ENCODE data around the gene KCTD17. TPM values are rescaled to one million over a fixed set of nuclear protein-coding genes. Genes with fewer than 3 reads are reported as not detected.

Gene KCTD17
- total RNA-seq, 1 donor from 2014 or later: 51.1 TPM

DNA sequence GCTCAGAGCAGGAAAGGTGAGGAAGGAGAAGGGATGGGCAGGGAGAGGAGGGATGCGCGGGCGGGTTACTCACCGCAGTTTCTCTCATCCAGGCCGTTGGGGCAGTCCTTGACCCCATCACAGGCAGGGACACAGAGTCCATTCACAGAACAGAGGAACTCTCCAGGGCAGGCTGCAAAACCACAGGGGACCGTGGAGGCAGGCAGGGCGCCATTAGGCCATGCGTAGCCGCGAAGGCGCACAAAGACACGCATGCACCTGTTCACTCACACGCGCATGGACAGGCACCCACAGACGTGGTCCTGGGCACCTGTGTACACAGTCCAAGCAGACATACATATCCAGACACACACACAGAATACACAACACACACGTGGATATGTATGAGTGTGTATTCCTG lies 23.0 kb downstream of the KCTD17 start:
- intact Hi-C loops (cut with micrococcal nuclease): no loop called here

DNA sequence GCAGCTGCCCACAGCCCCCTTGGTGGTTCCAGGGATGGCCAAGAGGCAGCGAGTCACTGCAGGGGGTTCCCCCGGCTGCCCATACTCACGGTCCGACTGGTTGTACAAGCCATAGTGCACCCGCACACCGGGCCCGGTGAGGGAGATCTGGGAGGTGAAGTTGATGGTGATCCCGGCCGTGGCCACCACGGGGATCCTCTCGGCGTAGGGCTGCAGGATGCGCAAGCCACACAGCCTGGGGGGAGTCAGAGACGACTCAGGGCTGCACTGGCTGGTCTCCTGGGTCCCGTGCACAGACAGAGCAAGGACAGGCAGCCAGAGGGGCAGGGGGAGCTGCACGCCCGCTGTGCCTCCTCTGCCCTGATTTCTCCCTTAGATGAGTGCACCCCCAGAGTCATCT lies 23.5 kb downstream of the KCTD17 start:
- intact Hi-C loops (cut with micrococcal nuclease): no loop called here

GRCh38 chr22:37075822-37076433 lies 24.4 kb downstream of the KCTD17 start:
- intact Hi-C loops (cut with micrococcal nuclease): no loop called here

GRCh38 chr22:37077802-37078448 lies 26.4 kb downstream of the KCTD17 start:
- intact Hi-C loops (cut with micrococcal nuclease): loop anchor here (1.0 kb wide), 4 partner anchors 84 to 141 kb away; no protein-coding TSS in a partner anchor

- intact Hi-C loops (cut with micrococcal nuclease): loop anchor here (1.0 kb wide), 7 partner anchors 28 to 378 kb away; partner anchors contain the start of genes IFT27, IL2RB and KCTD17
Measured at GRCh38 chr22:37079158-37079557, 27.6 kb downstream of the KCTD17 start.

DNA sequence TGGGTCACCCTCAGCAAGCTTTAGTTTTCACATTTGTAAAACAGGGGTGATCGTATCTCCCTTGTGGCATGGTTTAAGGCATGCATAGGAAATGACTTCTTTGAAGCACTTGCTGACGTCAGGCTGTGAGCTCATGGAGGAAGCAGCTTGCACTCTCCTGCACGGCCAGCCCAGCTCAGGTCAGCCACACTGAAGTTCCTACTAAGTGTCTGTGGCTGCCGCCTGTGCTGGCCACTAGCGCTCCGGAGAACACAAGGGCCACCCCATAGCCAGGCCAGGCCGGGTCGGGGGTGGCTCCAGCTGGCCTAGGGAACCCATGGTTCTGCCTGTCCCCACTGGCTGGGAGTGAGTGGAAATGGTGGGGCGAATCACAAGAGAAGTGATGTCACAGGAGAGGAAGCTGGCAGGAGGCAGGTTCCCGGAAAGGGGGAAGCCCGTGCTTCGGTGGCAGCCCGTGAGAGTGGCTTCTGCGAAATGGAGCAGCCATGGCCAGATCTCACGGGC lies 28.2 kb downstream of the KCTD17 start:
- intact Hi-C loops (cut with micrococcal nuclease): loop anchor here (1.0 kb wide), 8 partner anchors 28 to 405 kb away; partner anchors contain the start of genes IFT27, IL2RB and KCTD17

DNA sequence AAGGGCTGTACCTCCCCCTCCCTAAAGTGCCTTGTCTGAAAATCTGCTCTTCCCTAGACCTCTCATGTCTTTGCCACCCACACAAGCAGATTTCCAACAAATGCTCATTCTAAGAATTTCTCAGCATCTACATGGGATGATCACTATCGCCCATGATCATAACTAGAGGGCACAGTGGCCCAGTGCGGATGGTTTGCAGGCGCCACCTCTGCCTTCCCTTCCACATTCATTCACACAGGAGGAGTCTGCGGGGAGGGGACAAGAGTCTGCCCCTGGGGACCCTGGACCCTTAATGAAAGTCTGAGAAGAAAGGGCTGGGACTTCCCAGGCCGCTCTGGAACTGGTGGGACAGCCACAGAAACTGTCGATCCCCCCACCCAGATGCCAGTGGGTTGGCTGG lies 28.9 kb downstream of the KCTD17 start:
- intact Hi-C loops (cut with micrococcal nuclease): loop anchor here (1.0 kb wide), 1 partner anchor 404 kb away; no protein-coding TSS in a partner anchor

- intact Hi-C loops (cut with micrococcal nuclease): loop anchor here (1.0 kb wide), 1 partner anchor 403 kb away; no protein-coding TSS in a partner anchor
Measured at GRCh38 chr22:37080838-37081237, 29.3 kb downstream of the KCTD17 start.

DNA sequence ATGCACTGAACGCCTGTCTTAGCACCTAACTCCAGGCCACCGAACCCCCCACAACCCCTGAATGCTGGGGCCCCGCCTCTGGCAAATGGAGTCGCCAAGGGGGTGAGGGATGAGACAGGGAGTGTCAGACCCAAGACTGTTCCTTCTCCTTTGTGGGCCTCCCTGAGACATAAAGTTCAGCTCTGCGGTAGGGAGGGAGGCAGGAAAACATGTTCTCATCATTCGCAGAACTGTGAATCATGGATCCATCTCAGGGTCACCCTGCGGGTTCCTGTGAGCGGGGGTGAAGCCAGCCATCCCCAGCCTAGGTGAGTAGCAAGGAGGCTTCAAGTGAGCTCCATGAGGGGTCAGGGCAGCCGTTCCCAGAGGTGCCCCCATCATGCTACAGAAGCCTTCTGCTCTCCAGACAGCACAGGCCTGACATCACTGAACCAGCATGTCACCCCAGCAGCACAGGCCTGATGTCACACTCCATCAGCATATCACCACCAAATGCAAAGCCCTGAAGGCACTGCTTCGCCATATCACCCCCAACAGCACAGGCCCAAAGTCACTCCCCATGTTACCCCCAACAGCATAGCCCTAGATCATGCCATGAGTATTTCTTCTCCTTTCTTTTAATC lies 30.8 kb downstream of the KCTD17 start:
- intact Hi-C loops (cut with micrococcal nuclease): no loop called here

GRCh38 chr22:37083914-37084313 lies 32.4 kb downstream of the KCTD17 start:
- intact Hi-C loops (cut with micrococcal nuclease): no loop called here

DNA sequence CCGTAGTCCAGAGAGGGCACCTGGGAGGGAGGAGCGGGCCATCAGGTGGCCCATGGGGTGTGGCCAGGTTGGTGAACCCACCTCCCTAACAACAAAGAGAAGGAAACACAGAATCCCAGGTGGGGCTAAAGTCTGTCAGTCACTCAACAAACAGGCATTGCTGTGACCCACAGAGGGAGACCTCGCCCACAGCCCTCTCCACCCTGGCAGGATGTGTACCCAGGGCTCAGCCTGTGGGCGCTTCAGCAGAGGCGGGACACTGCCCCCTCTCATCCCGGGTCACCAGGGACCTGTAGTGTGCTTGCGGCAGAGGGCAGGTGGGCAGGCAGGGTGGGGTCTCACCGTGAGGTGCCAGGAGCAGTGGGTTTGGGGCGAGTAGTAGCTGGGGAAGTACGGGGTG lies 32.8 kb downstream of the KCTD17 start:
- intact Hi-C loops (cut with micrococcal nuclease): no loop called here

DNA sequence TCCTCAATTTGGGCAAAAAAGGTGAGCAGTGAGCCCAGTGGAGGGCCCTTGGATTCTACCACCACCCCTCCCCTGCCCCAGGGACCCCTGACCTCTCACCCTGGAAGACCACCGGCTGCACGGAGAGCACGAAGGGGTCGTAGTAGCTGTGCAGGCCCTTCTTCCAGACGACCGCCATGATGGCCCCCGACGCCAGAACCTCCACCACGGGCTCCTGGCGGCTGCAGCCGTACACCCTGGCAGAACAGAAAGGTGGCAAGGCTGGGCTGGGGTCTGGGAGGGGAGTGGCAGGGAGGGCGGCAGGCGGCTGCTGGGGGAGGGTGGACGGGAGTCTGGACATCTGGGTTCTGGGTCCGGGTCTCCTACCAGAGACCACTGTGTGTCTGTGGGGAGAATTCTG lies 34.6 kb downstream of the KCTD17 start:
- intact Hi-C loops (cut with micrococcal nuclease): no loop called here

DNA sequence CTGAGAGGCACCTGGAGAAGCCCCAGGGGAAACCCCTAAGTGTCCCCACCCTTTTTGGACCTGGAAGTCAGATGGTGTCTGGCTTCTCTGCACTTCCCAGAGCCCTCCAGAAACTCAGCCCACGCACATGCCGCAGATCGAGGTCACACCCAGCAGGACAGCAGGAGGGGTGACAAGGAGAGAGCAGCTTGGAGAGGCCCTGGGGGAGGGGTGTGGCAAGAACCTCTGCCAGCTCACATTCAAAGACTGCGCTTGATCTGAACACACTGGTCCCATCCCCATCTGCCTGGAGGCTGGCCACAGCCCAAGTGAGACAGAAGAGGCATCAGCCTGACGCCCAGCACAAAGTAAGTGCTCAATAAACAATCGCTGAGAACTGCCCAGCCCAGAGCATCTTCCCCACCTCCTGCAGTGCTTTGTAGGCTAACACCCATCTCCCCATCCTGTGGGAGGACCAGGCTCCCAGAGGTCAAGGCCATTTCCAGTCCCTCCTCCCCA lies 36.6 kb downstream of the KCTD17 start:
- intact Hi-C loops (cut with micrococcal nuclease): no loop called here

DNA sequence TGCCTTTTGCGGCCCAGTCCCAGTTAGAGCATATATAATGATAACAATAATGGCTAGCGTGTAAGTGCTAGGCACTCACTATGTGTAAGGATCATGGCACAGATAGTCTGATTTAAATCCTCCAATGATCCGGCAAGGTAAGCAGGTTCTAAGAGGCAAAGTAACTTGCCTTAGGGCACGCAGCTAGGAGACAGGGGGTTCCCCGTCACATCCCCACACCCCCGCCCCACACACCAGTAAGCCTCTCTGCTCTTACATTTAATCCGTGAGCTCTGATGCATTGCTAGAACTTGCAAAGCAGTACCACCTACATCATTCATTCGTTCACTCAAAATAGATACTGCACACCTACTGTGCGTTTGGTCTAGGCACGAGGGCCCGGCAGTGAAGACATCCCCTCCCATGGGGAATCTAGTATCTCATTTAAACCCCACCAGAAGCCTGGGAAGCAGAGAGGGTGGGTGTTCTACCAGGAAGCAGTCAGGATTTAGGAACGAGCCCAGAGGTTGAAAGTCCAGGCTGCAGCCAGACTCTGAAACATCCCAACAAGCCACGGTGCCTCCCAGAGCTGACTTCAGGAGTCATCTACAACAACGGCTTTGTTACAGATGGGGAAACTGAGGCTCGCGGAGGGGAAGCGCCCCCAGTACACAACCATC lies 37.3 kb downstream of the KCTD17 start:
- intact Hi-C loops (cut with micrococcal nuclease): no loop called here

- intact Hi-C loops (cut with micrococcal nuclease): no loop called here
Measured at GRCh38 chr22:37089434-37089833, 37.9 kb downstream of the KCTD17 start.

- intact Hi-C loops (cut with micrococcal nuclease): no loop called here
Measured at GRCh38 chr22:37090920-37091695, 39.6 kb downstream of the KCTD17 start.

- intact Hi-C loops (cut with micrococcal nuclease): no loop called here
Measured at GRCh38 chr22:37091994-37092393, 40.5 kb downstream of the KCTD17 start.

GRCh38 chr22:37092997-37093396 lies 41.5 kb downstream of the KCTD17 start:
- intact Hi-C loops (cut with micrococcal nuclease): no loop called here

DNA sequence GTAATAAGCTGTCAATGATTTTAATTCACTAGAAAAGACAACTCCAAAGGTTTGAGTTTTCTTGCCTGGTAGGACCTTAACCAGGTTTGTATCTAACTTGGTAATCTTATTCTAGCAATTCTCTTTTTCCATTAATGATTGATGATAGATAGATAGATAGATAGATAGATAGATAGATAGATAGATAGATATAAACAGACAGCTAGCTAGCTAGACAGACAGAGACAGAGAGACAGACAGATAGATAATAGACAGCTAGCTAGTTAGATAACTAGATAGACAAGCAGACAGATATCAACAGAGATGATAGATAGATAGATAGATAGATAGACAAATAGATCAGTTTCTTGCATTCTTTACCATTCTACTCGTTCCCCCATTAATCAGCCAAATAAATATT lies 42.7 kb downstream of the KCTD17 start:
- intact Hi-C loops (cut with micrococcal nuclease): no loop called here

GRCh38 chr22:37095113-37095512 lies 43.6 kb downstream of the KCTD17 start:
- intact Hi-C loops (cut with micrococcal nuclease): no loop called here

GRCh38 chr22:37097346-37097745 lies 45.8 kb downstream of the KCTD17 start:
- intact Hi-C loops (cut with micrococcal nuclease): no loop called here
